ENCODE data around the gene EPHB1. TPM values are rescaled to one million over a fixed set of nuclear protein-coding genes. Genes with fewer than 3 reads are reported as not detected.

Gene EPHB1
- total RNA-seq, 1 experiment from 2014 or later: 7.0 TPM

GRCh38 chr3:135228201-135228600 lies 433.1 kb downstream of the EPHB1 start (continued):
- no peak for TF ChIP-seq PRDM15 (CRISPR knock-in tag; IDR thresholded peaks at IDR 0.05)
- no peak for TF ChIP-seq USF1 (CRISPR knock-in tag; IDR thresholded peaks at IDR 0.05)
- no peak for TF ChIP-seq CREM (CRISPR knock-in tag; IDR thresholded peaks at IDR 0.05)
- TF ChIP-seq GRHL2 (CRISPR knock-in tag; IDR thresholded peaks at IDR 0.05; ENCODE audit: insufficient replicate concordance, severe bottlenecking): no peak
- no peak for TF ChIP-seq ZNF425 (CRISPR knock-in tag; conservative IDR thresholded peaks at IDR 0.05)
- no peak for TF ChIP-seq PREB (CRISPR knock-in tag; IDR thresholded peaks at IDR 0.05; ENCODE audit: borderline replicate concordance)
- no peak for TF ChIP-seq NR3C1 (CRISPR knock-in tag; conservative IDR thresholded peaks at IDR 0.05; ENCODE audit: low read depth)
- TF ChIP-seq IRF2 (CRISPR knock-in tag; IDR thresholded peaks at IDR 0.05; ENCODE audit: borderline replicate concordance, low read depth): no peak
- no peak for TF ChIP-seq MAX (CRISPR knock-in tag; IDR thresholded peaks at IDR 0.05)

GRCh38 chr3:135229018-135229495 lies 434.0 kb downstream of the EPHB1 start:
- H3K36me3 Mint-ChIP-seq: peaks cover 23% of the 10 kb centered on the region
- ATAC-seq (peak; percentile 85), DNase-seq (ENCODE audit: low spot score) (peak; percentile 43)
- H3K4me3 Mint-ChIP-seq: no peak overlapping the region
- peaks cover 42% of the 10 kb centered on the region for H3K4me1 Mint-ChIP-seq
- H3K27ac Mint-ChIP-seq: no peak overlapping the region
- H3K27me3 Mint-ChIP-seq (ENCODE audit: low read depth): peaks cover 6% of the 10 kb centered on the region
- POLR2A ChIA-PET: no interaction called here
- H3K9me3 Mint-ChIP-seq: peaks cover 23% of the 10 kb centered on the region
- TF ChIP-seq ATF3 (CRISPR knock-in tag; conservative IDR thresholded peaks at IDR 0.05) (no peak), AR (CRISPR knock-in tag; IDR thresholded peaks at IDR 0.05) (no peak), FOXJ3 (CRISPR knock-in tag; IDR thresholded peaks at IDR 0.05; ENCODE audit: borderline replicate concordance) (no peak)
- CTCF ChIA-PET: interaction anchor here (0.6 to 5.3 kb wide), 15 partner anchors 9 to 474 kb away, joined by 3 to 57 read pairs (median 4); partner anchors contain the start of gene EPHB1
